GM12878 (cell line): ENCODE results near the gene PRDM16. TPM values are rescaled to one million over a fixed set of nuclear protein-coding genes. Genes with fewer than 3 reads are reported as not detected.

Experiments
- ATAC-seq: fragments of 200-7000 bp; cut with Tn5 transposase; 3 replicates; pipeline ENCODE4 v1.9.1; 2020; ENCODE audit warnings: mild to moderate bottlenecking, moderate library complexity
- BruUV-seq: library from RNA; stranded (reverse); fragments of 400-500 nt; replicated peaks from 2 replicates; lab custom pipeline; 2021; lab: Mats Ljungman, UMichigan
- CTCF ChIA-PET: fragments of 300-600 bp; sonication (Branson Sonifier 250); formaldehyde crosslinking; extraction: SDS; loops from one replicate; lab custom pipeline; 2021; ENCODE audit warnings: inconsistent platforms; lab: Yijun Ruan, JAX
- POLR2A ChIA-PET: fragments of 350-600 bp; formaldehyde crosslinking; extraction: SDS; loops from one replicate; lab custom pipeline; 2021; ENCODE audit warnings: inconsistent platforms; lab: Charles Lee
- RAD21 ChIA-PET: fragments of 300-600 bp; sonication (Branson Sonifier 250); formaldehyde crosslinking; loops from one replicate; lab custom pipeline; 2023; ENCODE audit warnings: antibody characterized with exemption; ENCODE audit not compliant: unreplicated experiment; lab: Charles Lee
- SMC1A ChIA-PET: fragments of 300-600 bp; sonication (Branson Sonifier 250); formaldehyde crosslinking; loops from one replicate; lab custom pipeline; 2023; ENCODE audit not compliant: unreplicated experiment, uncharacterized antibody; lab: Charles Lee
- DNase-seq: peaks from one replicate; pipeline ENCODE4 v3.0.0-alpha.2; 2011; ENCODE audit warnings: low read depth, low spot score
- FAIRE-seq: peaks from 3 replicates; lab custom pipeline; 2011; peaks lifted over from hg19 to GRCh38; lab: Jason Lieb, UNC
- H2AFZ ChIP-seq: 2 replicates; pipeline ENCODE4 v1.6.0; 2011; ENCODE audit warnings: low read depth, low read length, control low read depth; ENCODE audit not compliant: control insufficient read depth
- H3K27ac ChIP-seq: 2 replicates; pipeline ENCODE4 v1.5.1; 2011; ENCODE audit warnings: control low read depth; ENCODE audit not compliant: control insufficient read depth, insufficient read depth
- H3K27me3 ChIP-seq, 2 experiments: replicated peaks in 1 of 2; 2 replicates each; pipeline versions ENCODE4 v1.6.0 to v1.6.1; 2011; ENCODE audit warnings: low read length in 1 of 2; ENCODE audit not compliant: control insufficient read depth in 2 of 2, insufficient read depth in 2 of 2
- H3K36me3 ChIP-seq, 2 experiments: 2 replicates each; pipeline ENCODE4 v1.5.1; 2011; ENCODE audit warnings: low read length in 1 of 2; ENCODE audit not compliant: control insufficient read depth in 2 of 2, insufficient read depth in 2 of 2
- H3K4me1 ChIP-seq: 2 replicates; pipeline ENCODE4 v1.6.1; 2011; ENCODE audit warnings: mild to moderate bottlenecking, low read length, moderate library complexity, mixed read lengths; ENCODE audit not compliant: control insufficient read depth, insufficient read depth
- H3K4me2 ChIP-seq: 2 replicates; pipeline ENCODE4 v1.6.0; 2011; ENCODE audit warnings: control low read depth; ENCODE audit not compliant: control insufficient read depth, insufficient read depth
- H3K4me3 ChIP-seq: fragments of 200-600 bp; sonication (generic); 2 replicates; pipeline ENCODE4 v1.5.1; 2016
- H3K79me2 ChIP-seq: 2 replicates; pipeline ENCODE4 v1.6.0; 2011; ENCODE audit warnings: low read length; ENCODE audit not compliant: control insufficient read depth, insufficient read depth
- H3K9ac ChIP-seq: 2 replicates; pipeline ENCODE4 v1.8.0; 2011; ENCODE audit warnings: low read length, control low read depth, mixed read lengths; ENCODE audit not compliant: control insufficient read depth, insufficient read depth
- H3K9me3 ChIP-seq: replicated peaks from 3 replicates; pipeline ENCODE4 v1.5.1; 2011; ENCODE audit warnings: mild to moderate bottlenecking, low read length; ENCODE audit not compliant: control insufficient read depth, insufficient read depth
- H4K20me1 ChIP-seq: 2 replicates; pipeline ENCODE4 v1.6.0; 2011; ENCODE audit not compliant: control insufficient read depth, insufficient read depth
- BMI1 ChIP-seq: fragments of 450-650 bp; IDR thresholded peaks from 2 replicates; pipeline ENCODE4 v1.6.1; 2016; ENCODE audit warnings: mild to moderate bottlenecking, moderate library complexity, borderline replicate concordance
- CREB1 ChIP-seq: IDR thresholded peaks from 2 replicates; pipeline ENCODE4 v1.6.1; 2012; ENCODE audit warnings: low read depth, mild to moderate bottlenecking, inconsistent platforms
- CUX1 ChIP-seq: IDR thresholded peaks from 2 replicates; pipeline ENCODE4 v1.6.1; 2012; ENCODE audit warnings: improper control_type of control experiment, low read depth, low read length; ENCODE audit not compliant: insufficient replicate concordance
- HDAC6 ChIP-seq: fragments of 200-600 bp; sonication (generic); IDR thresholded peaks from one replicate; pipeline ENCODE4 v1.8.0; 2017; ENCODE audit warnings: antibody characterized with exemption; ENCODE audit not compliant: unreplicated experiment
- MTA2 ChIP-seq: fragments of 450-650 bp; IDR thresholded peaks from 2 replicates; pipeline ENCODE4 v1.6.1; 2016; ENCODE audit warnings: low read depth, mild to moderate bottlenecking, moderate library complexity
- NBN ChIP-seq: fragments of 450-650 bp; IDR thresholded peaks from 2 replicates; pipeline ENCODE4 v1.6.1; 2016
- RELB ChIP-seq: fragments of 450-650 bp; IDR thresholded peaks from 2 replicates; pipeline ENCODE4 v1.6.1; 2017; ENCODE audit warnings: low read depth, mild to moderate bottlenecking, moderate library complexity
- STAT3 ChIP-seq: IDR thresholded peaks from 2 replicates; pipeline ENCODE4 v1.6.1; 2011; ENCODE audit warnings: low read depth, low read length, improper control_type of control experiment
- USF2 ChIP-seq: IDR thresholded peaks from 2 replicates; pipeline ENCODE4 v1.6.1; 2011; ENCODE audit warnings: low read depth, low read length, improper control_type of control experiment, borderline replicate concordance
- ZBED1 ChIP-seq: IDR thresholded peaks from 2 replicates; pipeline ENCODE4 v1.6.1; 2016; ENCODE audit warnings: borderline replicate concordance
- ZNF622 ChIP-seq: fragments of 450-650 bp; IDR thresholded peaks from 2 replicates; pipeline ENCODE4 v1.6.1; 2017; ENCODE audit warnings: mild to moderate bottlenecking, inconsistent platforms
- WGBS: methylation state at CpG from one replicate; pipeline ENCODE4 v1.1.6; 2016; ENCODE audit warnings: low lambda C conversion rate; ENCODE audit not compliant: insufficient replicate concordance, insufficient coverage; ENCODE audit errors: missing lambda C conversion rate; 5-methylcytosine and 5-hydroxymethylcytosine counted together
- in situ Hi-C: fragments of 300-500 bp; cut with MboI; formaldehyde crosslinking; loops from 9 replicates; pipeline ENCODE4 v1.14.3; 2018; ENCODE audit warnings: mixed read lengths
- intact Hi-C: fragments of 100-400 bp; cut with micrococcal nuclease; formaldehyde crosslinking; loops from one replicate; pipeline ENCODE4 v1.14.2; 2022; ENCODE audit not compliant: unreplicated experiment
- polyA plus RNA-seq, 11 experiments: library from polyadenylated mRNA; depleted of rRNA in 4 of 11; unstranded in 6 of 11; stranded (reverse) in 5 of 11; fragments of >200 nt; fragmentation: Nextera tagmentation in 4 of 11; fragmentation: Illumina TruSeq in 1 of 11; extraction: Ambion mirVana in 4 of 11; extraction: Trizol in 1 of 11; gene quantifications; 1 replicate in 1 of 11; 2 replicates in 10 of 11; pipeline versions ENCODE4 v1.2.1 to v1.2.3, GENCODE V29; 2011 to 2016; ENCODE audit warnings: inconsistent platforms in 2 of 11, missing spikeins in 2 of 11, low read depth in 1 of 11
- total RNA-seq, 4 experiments: library from RNA; depleted of rRNA in 3 of 4; stranded (reverse); fragments of >200 nt in 3 of 4; fragmentation: Illumina TruSeq in 1 of 4; extraction: Trizol in 1 of 4; gene quantifications; 2 replicates each; pipeline versions ENCODE4 v1.2.1 to v1.2.3, GENCODE V29; 2013 to 2021

The PRDM16 gene
- total and polyA plus RNA-seq, 10 of the 15 experiments (the other 5 are each of a cell fraction or from before 2014, with no cell fraction given): 0.03 TPM; not detected in 9

GRCh38 chr1:3040004-3040403 lies 29.0 kb upstream of the PRDM16 start (continued):
- TF ChIP-seq CUX1 (no peak), HDAC6 (no peak), USF2 (no peak), STAT3 (no peak)

- SMC1A ChIA-PET: no interaction called here
- no peak for FAIRE-seq
- intact Hi-C loops (no loop called here), in situ Hi-C loops (no loop called here)
- Histone ChIP-seq H3K4me2 (no peak overlapping the region), H3K27me3 (no peaks in the 10 kb centered on the region), H3K4me1 (no peaks in the 10 kb centered on the region), H4K20me1 (no peaks in the 10 kb centered on the region), H3K9ac (no peak overlapping the region), H3K79me2 (no peaks in the 10 kb centered on the region), H3K36me3 (no peaks in the 10 kb centered on the region), H3K4me3 (no peak overlapping the region), H2AFZ (no peak overlapping the region), H3K9me3 (no peaks in the 10 kb centered on the region), H3K27ac (no peak overlapping the region)
- no peak for DNase-seq
- POLR2A ChIA-PET: no interaction called here
- BruUV-seq: no TSS peak
- CTCF ChIA-PET: no interaction called here
- RAD21 ChIA-PET: no interaction called here
- WGBS: 15% methylated on average over 9 of the region's 9 CpGs
- ATAC-seq: no peak
- no peak for TF ChIP-seq ZNF622
- TF ChIP-seq BMI1: no peak
- TF ChIP-seq CUX1: no peak
- TF ChIP-seq RELB: no peak
- no peak for TF ChIP-seq CREB1
- TF ChIP-seq MTA2: no peak
- no peak for TF ChIP-seq NBN
- no peak for TF ChIP-seq ZBED1
Observed at GRCh38 chr1:3042481-3042880, 26.5 kb upstream of the PRDM16 start.
